Measurements from ENCODE around the gene CELSR1. TPM values are rescaled to one million over a fixed set of nuclear protein-coding genes. Genes with fewer than 3 reads are reported as not detected.
A peak's percentile ranks its signal among the peaks of the same experiment; 100 is the strongest.

Gene CELSR1
- total and polyA plus RNA-seq, 2 of the 13 experiments (the other 11 are each of a cell fraction or from before 2014, with no cell fraction given), result 0.78 to 1.8 TPM

- TF ChIP-seq EP300 (IDR thresholded peaks at IDR 0.05; ENCODE audit: low read depth in 2 of 2, low read length in 2 of 2), result peak in 1 of 2 experiments; percentile 23; a peak in 1 of 4 replicates
- no peak; the same call in 1 of the 2 replicates for TF ChIP-seq EP300 (CRISPR knock-in tag; IDR thresholded peaks at IDR 0.05; ENCODE audit: borderline replicate concordance)
- no peak for TF ChIP-seq CBFB (CRISPR knock-in tag; IDR thresholded peaks at IDR 0.05)
- no peak for TF ChIP-seq TEAD3 (CRISPR knock-in tag; optimal IDR thresholded peaks at IDR 0.05; ENCODE audit: borderline replicate concordance)
- TF ChIP-seq CEBPB (IDR thresholded peaks at IDR 0.05; ENCODE audit: borderline replicate concordance, low read depth, low read length), result peak; percentile 69; the same call in 1 of the 2 replicates
- TF ChIP-seq U2AF1 (optimal IDR thresholded peaks at IDR 0.05; ENCODE audit: low read depth, low read length), result no peak
- peak; percentile 95 for TF ChIP-seq HNRNPL (IDR thresholded peaks at IDR 0.05; ENCODE audit: low read depth, low read length)
- TF ChIP-seq SP4 (CRISPR knock-in tag; IDR thresholded peaks at IDR 0.05), result peak; percentile 47; the same call in 1 of the 2 replicates
- TF ChIP-seq MXD3 (CRISPR knock-in tag; IDR thresholded peaks at IDR 0.05), result 0 out of 2 replicates have a peak, but pooled peaks have one; percentile 19
- TF ChIP-seq NFYB (CRISPR knock-in tag; IDR thresholded peaks at IDR 0.05), result 0 out of 2 replicates have a peak, but pooled peaks have one; percentile 21
- peak; percentile 22; the same call in 1 of the 2 replicates for TF ChIP-seq DRAP1 (CRISPR knock-in tag; IDR thresholded peaks at IDR 0.05)
- peak; percentile 64 for TF ChIP-seq MAX (IDR thresholded peaks at IDR 0.05)
- peak; percentile 66; the same call in 1 of the 2 replicates for TF ChIP-seq TFDP1 (CRISPR knock-in tag; IDR thresholded peaks at IDR 0.05; ENCODE audit: borderline replicate concordance)
- TF ChIP-seq HOXA3 (CRISPR knock-in tag; IDR thresholded peaks at IDR 0.05), result peak; percentile 72
- TF ChIP-seq FUBP1 (CRISPR knock-in tag; IDR thresholded peaks at IDR 0.05; ENCODE audit: borderline replicate concordance), result no peak
- no peak for TF ChIP-seq ZMYM3 (CRISPR knock-in tag; IDR thresholded peaks at IDR 0.05)
- peak; percentile 37 for TF ChIP-seq RXRB (CRISPR knock-in tag; IDR thresholded peaks at IDR 0.05; ENCODE audit: borderline replicate concordance)
- peak; percentile 95 for TF ChIP-seq PATZ1 (CRISPR knock-in tag; IDR thresholded peaks at IDR 0.05)
- TF ChIP-seq ZSCAN22 (CRISPR knock-in tag; IDR thresholded peaks at IDR 0.05), result no peak
- TF ChIP-seq NAIF1 (CRISPR knock-in tag; IDR thresholded peaks at IDR 0.05; ENCODE audit: borderline replicate concordance), result no peak
- peak; percentile 69; the same call in 1 of the 2 replicates for TF ChIP-seq ZNF292 (CRISPR knock-in tag; IDR thresholded peaks at IDR 0.05; ENCODE audit: borderline replicate concordance, low read depth)
Measured at GRCh38 chr22:46362203-46362933, 175.1 kb downstream of the CELSR1 start (continued).
